Neural cell (in vitro differentiated cells): ENCODE data around the gene SETD1A. TPM values are rescaled to one million over a fixed set of nuclear protein-coding genes. Genes with fewer than 3 reads are reported as not detected.

Experiments used
- H2AFZ ChIP-seq: fragments of 200-600, 300-800 bp; sonication (generic), shearing (Covaris generic); 2 replicates; pipeline ENCODE4 v1.6.0; 2014; ENCODE audit warnings: low read depth, mild to moderate bottlenecking, antibody characterized with exemption, low read length, moderate library complexity
- H3F3A ChIP-seq: fragments of 200-600 bp; shearing (Covaris generic); 2 replicates; pipeline ENCODE4 v1.6.1; 2016; ENCODE audit warnings: mild to moderate bottlenecking, moderate library complexity, mixed read lengths, antibody characterized with exemption, low read length; ENCODE audit not compliant: insufficient read depth, poor library complexity, severe bottlenecking
- H3K27ac ChIP-seq: fragments of 200-600, 300-800 bp; sonication (generic), shearing (Covaris generic); 2 replicates; pipeline ENCODE4 v1.5.1; 2014; ENCODE audit warnings: mild to moderate bottlenecking, low read length, moderate library complexity
- H3K27me3 ChIP-seq: fragments of 300-800, 200-600 bp; sonication (generic), shearing (Covaris generic); 2 replicates; pipeline ENCODE4 v1.6.0; 2014; ENCODE audit warnings: mild to moderate bottlenecking, low read depth, low read length, moderate library complexity; ENCODE audit not compliant: insufficient read depth
- H3K36me3 ChIP-seq: fragments of 300-800, 200-600 bp; sonication (generic), shearing (Covaris generic); 2 replicates; pipeline ENCODE4 v1.5.1; 2014; ENCODE audit warnings: mild to moderate bottlenecking, antibody characterized with exemption, low read length, moderate library complexity; ENCODE audit not compliant: insufficient read depth
- H3K4me2 ChIP-seq: fragments of 300-800, 200-600 bp; sonication (generic), shearing (Covaris generic); 2 replicates; pipeline ENCODE4 v1.6.0; 2014; ENCODE audit warnings: mild to moderate bottlenecking, low read length
- H3K4me3 ChIP-seq: fragments of 300-800, 200-600 bp; sonication (generic), shearing (Covaris generic); 2 replicates; pipeline ENCODE4 v1.5.1; 2014; ENCODE audit warnings: mild to moderate bottlenecking, low read length, moderate library complexity
- H3K79me2 ChIP-seq: fragments of 200-600 bp; shearing (Covaris generic); replicated peaks from 2 replicates; pipeline ENCODE4 v1.6.0; 2014; ENCODE audit warnings: mild to moderate bottlenecking, low read length, moderate library complexity; ENCODE audit not compliant: insufficient read depth
- H3K9ac ChIP-seq: fragments of 300-800, 200-600 bp; sonication (generic), shearing (Covaris generic); 2 replicates; pipeline ENCODE4 v1.6.1; 2016; ENCODE audit warnings: mild to moderate bottlenecking, low read length, mixed read lengths
- H3K9me2 ChIP-seq: fragments of 200-600 bp; shearing (Covaris generic); 2 replicates; pipeline ENCODE4 v1.6.1; 2016; ENCODE audit warnings: mild to moderate bottlenecking, low read length, mixed read lengths; ENCODE audit not compliant: insufficient read depth
- H3K9me3 ChIP-seq: fragments of 200-600, 300-800 bp; sonication (generic), shearing (Covaris generic); 2 replicates; pipeline ENCODE4 v1.6.1; 2016; ENCODE audit warnings: mild to moderate bottlenecking, mixed run types, low read length, moderate library complexity, mixed read lengths
- H4K20me1 ChIP-seq: fragments of 200-600 bp; shearing (Covaris generic); 2 replicates; pipeline ENCODE4 v1.6.1; 2016; ENCODE audit warnings: mild to moderate bottlenecking, mixed run types; ENCODE audit not compliant: insufficient read depth
- EP300 ChIP-seq: fragments of 450-650 bp; conservative IDR thresholded peaks from 2 replicates; pipeline ENCODE4 v1.6.1; 2014; ENCODE audit warnings: antibody characterized with exemption, mild to moderate bottlenecking, moderate library complexity; ENCODE audit not compliant: poor library complexity, severe bottlenecking
- EZH2 ChIP-seq: fragments of 200-600, 300-800 bp; shearing (Covaris generic), sonication (generic); IDR thresholded peaks from 2 replicates; pipeline ENCODE4 v1.6.1; 2014; ENCODE audit warnings: antibody characterized with exemption, low read length, borderline replicate concordance, mild to moderate bottlenecking; ENCODE audit not compliant: insufficient read depth, poor library complexity, severe bottlenecking
- MXI1 ChIP-seq: fragments of 450-650 bp; conservative IDR thresholded peaks from 2 replicates; pipeline ENCODE4 v1.6.1; 2014; ENCODE audit warnings: antibody characterized with exemption, mild to moderate bottlenecking; ENCODE audit not compliant: poor library complexity, severe bottlenecking
- POLR2AphosphoS5 ChIP-seq: IDR thresholded peaks from 2 replicates; pipeline ENCODE4 v1.6.1; 2012
- RAD21 ChIP-seq: fragments of 450-650 bp; conservative IDR thresholded peaks from 2 replicates; pipeline ENCODE4 v1.6.1; 2014; ENCODE audit warnings: antibody characterized with exemption, mild to moderate bottlenecking, moderate library complexity
- SMC3 ChIP-seq: fragments of 450-650 bp; conservative IDR thresholded peaks from 2 replicates; pipeline ENCODE4 v1.6.1; 2014; ENCODE audit warnings: antibody characterized with exemption, mild to moderate bottlenecking, moderate library complexity; ENCODE audit not compliant: poor library complexity
- TAF1 ChIP-seq: IDR thresholded peaks from 2 replicates; pipeline ENCODE4 v1.6.1; 2012; ENCODE audit warnings: low read depth
- polyA plus RNA-seq: library from polyadenylated mRNA; depleted of rRNA; stranded (reverse); fragments of >200 nt; gene quantifications from 2 replicates; pipeline ENCODE4 v1.2.3, GENCODE V29; 2014
- TF ChIP-seq, protein P1 (sequence below): fragments of 450-650 bp; IDR thresholded peaks from 2 replicates; pipeline ENCODE4 v1.5.1; 2014; ENCODE audit warnings: antibody characterized with exemption, mild to moderate bottlenecking, moderate library complexity; ENCODE audit not compliant: poor library complexity, severe bottlenecking
- TF ChIP-seq, protein P2 (sequence below): IDR thresholded peaks from 2 replicates; pipeline ENCODE4 v1.6.1; 2012; ENCODE audit warnings: borderline replicate concordance

SETD1A gene
- polyA plus RNA-seq, 1 donor from 2014 or later, result 1.4 TPM

DNA sequence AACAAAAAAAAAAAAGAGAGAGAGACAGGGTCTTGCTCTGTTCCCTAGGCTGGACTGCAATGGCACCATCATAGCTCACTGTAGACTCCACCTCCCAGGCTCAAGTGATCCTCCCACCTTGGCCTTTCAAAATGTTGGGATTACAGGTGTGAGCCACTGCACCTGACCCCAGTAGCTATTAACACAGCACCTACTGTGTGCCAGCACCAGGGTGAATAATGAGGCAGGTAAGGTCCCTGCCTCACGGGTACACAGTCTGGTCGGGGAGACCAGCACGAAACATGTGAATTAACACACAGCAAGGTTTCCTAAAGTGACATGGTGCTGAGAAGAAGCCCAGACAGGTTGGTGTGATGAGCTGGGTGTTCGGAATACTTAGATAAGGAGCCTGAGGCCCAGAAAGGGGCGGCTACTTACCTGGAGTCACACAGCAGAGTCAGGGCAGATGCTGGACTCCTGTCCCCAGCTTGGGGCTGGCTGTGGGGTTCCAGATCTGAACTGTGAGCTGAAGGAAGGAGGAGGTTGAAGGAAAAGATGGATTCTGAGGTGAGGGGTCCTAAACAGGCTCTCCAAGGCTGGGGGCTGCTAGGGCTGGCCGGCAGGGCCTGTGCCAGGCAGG, 44.7 kb upstream of the SETD1A start:
- no peaks in the 10 kb centered on the region for H3K9me3 ChIP-seq
- no peak overlapping the region for H3K27ac ChIP-seq
- no peaks in the 10 kb centered on the region for H3K27me3 ChIP-seq
- no peaks in the 10 kb centered on the region for H3K36me3 ChIP-seq
- no peaks in the 10 kb centered on the region for H3K9me2 ChIP-seq
- H3K4me2 ChIP-seq, result no peak overlapping the region
- H2AFZ ChIP-seq, result no peak overlapping the region
- no peaks in the 10 kb centered on the region for H3F3A ChIP-seq
- no peak overlapping the region for H3K4me3 ChIP-seq
- H3K79me2 ChIP-seq, result no peaks in the 10 kb centered on the region
- TF ChIP-seq EZH2, result no peak
- TF ChIP-seq POLR2AphosphoS5, result no peak
- TF ChIP-seq, protein P1, sequence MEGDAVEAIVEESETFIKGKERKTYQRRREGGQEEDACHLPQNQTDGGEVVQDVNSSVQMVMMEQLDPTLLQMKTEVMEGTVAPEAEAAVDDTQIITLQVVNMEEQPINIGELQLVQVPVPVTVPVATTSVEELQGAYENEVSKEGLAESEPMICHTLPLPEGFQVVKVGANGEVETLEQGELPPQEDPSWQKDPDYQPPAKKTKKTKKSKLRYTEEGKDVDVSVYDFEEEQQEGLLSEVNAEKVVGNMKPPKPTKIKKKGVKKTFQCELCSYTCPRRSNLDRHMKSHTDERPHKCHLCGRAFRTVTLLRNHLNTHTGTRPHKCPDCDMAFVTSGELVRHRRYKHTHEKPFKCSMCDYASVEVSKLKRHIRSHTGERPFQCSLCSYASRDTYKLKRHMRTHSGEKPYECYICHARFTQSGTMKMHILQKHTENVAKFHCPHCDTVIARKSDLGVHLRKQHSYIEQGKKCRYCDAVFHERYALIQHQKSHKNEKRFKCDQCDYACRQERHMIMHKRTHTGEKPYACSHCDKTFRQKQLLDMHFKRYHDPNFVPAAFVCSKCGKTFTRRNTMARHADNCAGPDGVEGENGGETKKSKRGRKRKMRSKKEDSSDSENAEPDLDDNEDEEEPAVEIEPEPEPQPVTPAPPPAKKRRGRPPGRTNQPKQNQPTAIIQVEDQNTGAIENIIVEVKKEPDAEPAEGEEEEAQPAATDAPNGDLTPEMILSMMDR, result no peak
- no peak for TF ChIP-seq TAF1
- no peak for TF ChIP-seq MXI1
- no peak for TF ChIP-seq EP300
- no peaks in the 10 kb centered on the region for H4K20me1 ChIP-seq
- H3K9ac ChIP-seq, result no peak overlapping the region

- no peak for TF ChIP-seq EZH2
- TF ChIP-seq TAF1, result no peak
- TF ChIP-seq, protein P1, result no peak
- no peak for TF ChIP-seq RAD21
- TF ChIP-seq, protein P2, sequence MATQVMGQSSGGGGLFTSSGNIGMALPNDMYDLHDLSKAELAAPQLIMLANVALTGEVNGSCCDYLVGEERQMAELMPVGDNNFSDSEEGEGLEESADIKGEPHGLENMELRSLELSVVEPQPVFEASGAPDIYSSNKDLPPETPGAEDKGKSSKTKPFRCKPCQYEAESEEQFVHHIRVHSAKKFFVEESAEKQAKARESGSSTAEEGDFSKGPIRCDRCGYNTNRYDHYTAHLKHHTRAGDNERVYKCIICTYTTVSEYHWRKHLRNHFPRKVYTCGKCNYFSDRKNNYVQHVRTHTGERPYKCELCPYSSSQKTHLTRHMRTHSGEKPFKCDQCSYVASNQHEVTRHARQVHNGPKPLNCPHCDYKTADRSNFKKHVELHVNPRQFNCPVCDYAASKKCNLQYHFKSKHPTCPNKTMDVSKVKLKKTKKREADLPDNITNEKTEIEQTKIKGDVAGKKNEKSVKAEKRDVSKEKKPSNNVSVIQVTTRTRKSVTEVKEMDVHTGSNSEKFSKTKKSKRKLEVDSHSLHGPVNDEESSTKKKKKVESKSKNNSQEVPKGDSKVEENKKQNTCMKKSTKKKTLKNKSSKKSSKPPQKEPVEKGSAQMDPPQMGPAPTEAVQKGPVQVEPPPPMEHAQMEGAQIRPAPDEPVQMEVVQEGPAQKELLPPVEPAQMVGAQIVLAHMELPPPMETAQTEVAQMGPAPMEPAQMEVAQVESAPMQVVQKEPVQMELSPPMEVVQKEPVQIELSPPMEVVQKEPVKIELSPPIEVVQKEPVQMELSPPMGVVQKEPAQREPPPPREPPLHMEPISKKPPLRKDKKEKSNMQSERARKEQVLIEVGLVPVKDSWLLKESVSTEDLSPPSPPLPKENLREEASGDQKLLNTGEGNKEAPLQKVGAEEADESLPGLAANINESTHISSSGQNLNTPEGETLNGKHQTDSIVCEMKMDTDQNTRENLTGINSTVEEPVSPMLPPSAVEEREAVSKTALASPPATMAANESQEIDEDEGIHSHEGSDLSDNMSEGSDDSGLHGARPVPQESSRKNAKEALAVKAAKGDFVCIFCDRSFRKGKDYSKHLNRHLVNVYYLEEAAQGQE, result no peak
- no peak for TF ChIP-seq MXI1
- no peak for TF ChIP-seq SMC3
- TF ChIP-seq POLR2AphosphoS5, result no peak
- no peak for TF ChIP-seq EP300
- no peaks in the 10 kb centered on the region for H3K9me3 ChIP-seq
- H4K20me1 ChIP-seq, result no peaks in the 10 kb centered on the region
Measured at GRCh38 chr16:30914830-30915229, 42.7 kb upstream of the SETD1A start.

More at GRCh38 chr16:30914830-30915229, 42.7 kb upstream of the SETD1A start:
- H2AFZ ChIP-seq, result no peak overlapping the region
- H3K9me2 ChIP-seq, result no peaks in the 10 kb centered on the region
- H3K36me3 ChIP-seq, result no peaks in the 10 kb centered on the region
- H3K27me3 ChIP-seq, result no peaks in the 10 kb centered on the region
- H3K79me2 ChIP-seq, result no peaks in the 10 kb centered on the region
- H3K4me2 ChIP-seq, result no peak overlapping the region
- no peak overlapping the region for H3K27ac ChIP-seq
- H3K9ac ChIP-seq, result no peak overlapping the region
- H3F3A ChIP-seq, result no peaks in the 10 kb centered on the region
- H3K4me3 ChIP-seq, result no peak overlapping the region
